Stimulated activated naive CD8-positive, alpha-beta T cell treated with anti-CD3 and anti-CD28 coated beads, Interleukin-15, amount 100 ng/mL, for 72 hours (primary cell): ENCODE measurements around the gene HIPK2.

Source experiments
- ATAC-seq: fragments of 150-1000 bp; cut with Tn5 transposase; 2 replicates; pipeline ENCODE4 v1.10.0; 2021; ENCODE audit warnings: mild to moderate bottlenecking, moderate library complexity
- DNase-seq, 2 donors: peaks; one replicate each; pipeline ENCODE4 v3.0.0; 2021 to 2022
- H3K27ac Mint-ChIP-seq, 2 donors: one replicate each; pipeline ENCODE4 v1.8.0; 2022; ENCODE audit warnings: mild to moderate bottlenecking in 2 of 2, mixed read lengths in 2 of 2, moderate library complexity in 2 of 2
- H3K27me3 Mint-ChIP-seq: one replicate; pipeline ENCODE4 v1.8.0; 2022; ENCODE audit warnings: mixed read lengths
- H3K4me1 Mint-ChIP-seq: one replicate; pipeline ENCODE4 v1.8.0; 2022; ENCODE audit warnings: mild to moderate bottlenecking, mixed read lengths
- H3K4me3 Mint-ChIP-seq, 2 donors: one replicate each; pipeline ENCODE4 v1.8.0; 2022; ENCODE audit warnings: mild to moderate bottlenecking in 2 of 2, mixed read lengths in 2 of 2, moderate library complexity in 1 of 2
- H3K9me3 Mint-ChIP-seq, 2 donors: one replicate each; pipeline ENCODE4 v1.8.0; 2022; ENCODE audit warnings: mixed read lengths in 2 of 2

Gene HIPK2

DNA sequence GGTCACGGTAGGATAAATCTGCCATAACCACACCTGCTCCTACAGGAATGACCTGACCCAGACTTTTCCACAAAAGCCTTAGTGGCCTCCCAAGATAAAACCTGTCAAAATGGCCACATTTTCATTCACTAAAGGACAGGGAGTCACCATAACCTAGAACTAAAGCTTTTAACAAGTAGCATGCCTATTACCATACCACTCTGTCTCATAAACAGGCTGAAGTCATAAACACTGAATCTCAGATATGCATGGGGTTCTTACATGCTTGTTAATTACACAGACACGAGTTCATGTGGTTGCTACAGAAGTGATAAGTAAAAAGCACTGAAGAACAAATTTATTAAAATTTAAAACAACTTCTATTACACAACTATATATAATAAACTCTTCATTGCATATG, 56.0 kb downstream of the HIPK2 start:
- ATAC-seq, result no peak
- Mint-ChIP-seq H3K4me3 (no peak overlapping the region), H3K27ac (no peak overlapping the region), H3K27me3 (no peaks in the 10 kb centered on the region), H3K9me3 (no peaks in the 10 kb centered on the region), H3K4me1 (peaks cover 22% of the 10 kb centered on the region)
- DNase-seq, result no peak

DNA sequence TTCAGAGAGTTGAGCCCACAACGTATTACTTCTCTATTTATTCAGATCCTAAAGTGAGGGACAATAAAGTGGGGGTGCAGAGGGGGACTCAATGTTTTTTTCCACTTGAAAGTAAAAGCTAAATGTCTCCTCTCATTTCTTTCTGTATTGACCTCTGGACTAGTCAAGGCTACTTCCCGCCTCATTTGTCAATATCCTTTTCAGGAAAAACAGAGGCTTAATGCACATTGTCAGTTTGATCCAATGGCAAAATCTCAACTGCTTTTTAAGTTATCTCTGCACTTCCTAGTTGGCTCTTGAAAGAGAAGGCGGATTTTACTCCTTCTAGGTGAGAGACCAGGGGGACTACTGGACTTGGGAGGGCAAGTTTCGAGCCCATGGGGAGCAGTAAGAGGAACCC, 56.4 kb downstream of the HIPK2 start:
- H3K4me1 Mint-ChIP-seq, result peaks cover 18% of the 10 kb centered on the region
- DNase-seq (no peak), ATAC-seq (no peak)
- no peaks in the 10 kb centered on the region for H3K9me3 Mint-ChIP-seq
- H3K27ac Mint-ChIP-seq, result no peak overlapping the region
- H3K4me3 Mint-ChIP-seq, result no peak overlapping the region
- no peaks in the 10 kb centered on the region for H3K27me3 Mint-ChIP-seq

DNA sequence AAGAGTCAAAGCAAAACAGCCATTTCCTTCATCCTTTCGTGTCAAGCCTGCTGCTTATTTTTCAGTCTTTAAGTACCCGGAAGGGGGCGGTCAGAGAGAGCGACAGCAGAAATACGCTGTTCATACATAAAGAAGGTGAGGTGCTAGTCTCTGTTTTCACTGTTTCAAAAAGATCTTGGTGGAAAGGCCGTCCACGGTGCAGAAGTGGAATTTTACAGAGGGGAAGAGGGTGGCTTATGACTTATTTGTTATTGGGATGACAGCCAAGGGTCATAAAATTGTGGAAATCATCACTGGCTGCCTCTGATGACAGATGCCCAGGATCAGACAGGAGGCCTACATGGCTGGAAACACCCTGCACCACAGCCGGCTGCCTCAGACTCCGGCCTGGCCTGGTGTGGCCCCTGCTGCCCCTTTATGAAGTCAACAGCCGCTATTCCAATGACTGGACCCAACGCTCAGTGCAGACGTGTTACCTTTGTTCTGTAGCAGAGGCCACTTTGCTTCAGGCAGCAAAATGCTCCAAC, 57.0 kb downstream of the HIPK2 start:
- peak; percentile 74 for ATAC-seq
- Mint-ChIP-seq H3K27me3 (no peaks in the 10 kb centered on the region), H3K27ac (no peak overlapping the region), H3K9me3 (no peaks in the 10 kb centered on the region), H3K4me1 (peaks cover 12% of the 10 kb centered on the region), H3K4me3 (no peak overlapping the region)
- DNase-seq, result peak in 1 of 2 donors; percentile 26

DNA sequence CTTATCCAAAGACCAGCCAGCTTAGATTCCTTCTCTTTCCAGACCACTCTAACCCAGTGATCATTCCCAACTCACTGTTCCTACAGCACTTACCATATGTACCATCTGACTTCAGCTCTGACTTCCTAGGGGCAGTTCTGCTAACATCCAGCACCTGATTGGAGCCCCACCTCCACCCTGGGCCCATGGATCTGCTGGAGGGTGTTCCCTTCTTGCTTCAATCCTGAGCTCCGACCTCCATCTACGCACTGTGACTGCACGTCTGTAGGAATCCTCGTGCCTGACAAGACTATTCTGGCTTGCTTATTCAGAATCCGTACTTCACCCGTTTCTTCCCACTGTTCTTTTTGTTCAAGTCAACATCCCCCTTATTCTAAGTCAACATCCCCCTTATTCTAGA, 57.6 kb downstream of the HIPK2 start:
- Mint-ChIP-seq H3K4me3 (no peak overlapping the region), H3K4me1 (peaks cover 6% of the 10 kb centered on the region), H3K9me3 (no peaks in the 10 kb centered on the region), H3K27ac (no peak overlapping the region), H3K27me3 (no peaks in the 10 kb centered on the region)
- DNase-seq, result no peak
- no peak for ATAC-seq

DNA sequence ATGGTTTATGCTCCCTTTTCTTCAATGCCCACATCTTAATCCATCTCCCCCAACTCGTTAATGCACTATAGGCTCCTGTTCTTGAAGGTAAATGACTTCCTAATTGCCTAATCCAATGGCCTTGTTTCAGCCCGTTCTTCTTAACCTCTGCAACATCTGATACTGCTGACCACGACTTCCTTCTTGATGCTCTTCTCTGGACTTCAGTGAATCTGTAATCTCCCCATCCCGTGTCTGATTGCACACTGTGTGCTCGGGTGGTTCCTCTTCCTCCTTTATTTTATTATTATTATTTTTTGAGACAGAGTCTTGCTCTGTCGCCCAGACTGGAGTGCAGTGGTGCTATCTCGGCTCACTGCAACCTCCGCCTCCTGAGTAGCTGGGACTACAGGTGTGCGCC, 58.9 kb downstream of the HIPK2 start:
- DNase-seq (no peak), ATAC-seq (no peak)
- H3K4me3 Mint-ChIP-seq, result no peak overlapping the region
- peaks cover 3% of the 10 kb centered on the region for H3K4me1 Mint-ChIP-seq
- H3K27ac Mint-ChIP-seq, result no peak overlapping the region
- no peaks in the 10 kb centered on the region for H3K9me3 Mint-ChIP-seq
- H3K27me3 Mint-ChIP-seq, result no peaks in the 10 kb centered on the region

DNA sequence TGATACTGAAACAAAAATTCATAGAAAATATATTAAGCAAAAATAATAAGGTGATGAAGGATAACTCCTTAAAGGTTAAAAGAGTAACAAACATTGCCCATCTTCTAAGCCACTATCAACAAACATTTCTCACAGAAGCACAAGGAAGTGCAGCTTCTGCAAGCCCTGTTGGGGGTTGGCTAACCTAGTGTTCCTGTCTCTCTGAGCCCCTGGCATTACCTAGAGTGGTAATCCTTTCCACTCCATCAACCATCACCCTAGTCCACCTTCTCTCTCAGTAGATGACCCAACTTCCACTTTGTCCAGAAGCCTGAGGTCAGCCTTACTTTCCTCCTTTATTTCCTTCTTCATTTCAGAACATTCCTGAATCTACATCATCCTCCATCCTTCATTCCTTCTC, 59.7 kb downstream of the HIPK2 start:
- ATAC-seq (no peak), DNase-seq (no peak)
- H3K27ac Mint-ChIP-seq, result no peak overlapping the region
- H3K27me3 Mint-ChIP-seq, result no peaks in the 10 kb centered on the region
- no peaks in the 10 kb centered on the region for H3K9me3 Mint-ChIP-seq
- H3K4me1 Mint-ChIP-seq, result peaks cover 5% of the 10 kb centered on the region
- no peak overlapping the region for H3K4me3 Mint-ChIP-seq

DNA sequence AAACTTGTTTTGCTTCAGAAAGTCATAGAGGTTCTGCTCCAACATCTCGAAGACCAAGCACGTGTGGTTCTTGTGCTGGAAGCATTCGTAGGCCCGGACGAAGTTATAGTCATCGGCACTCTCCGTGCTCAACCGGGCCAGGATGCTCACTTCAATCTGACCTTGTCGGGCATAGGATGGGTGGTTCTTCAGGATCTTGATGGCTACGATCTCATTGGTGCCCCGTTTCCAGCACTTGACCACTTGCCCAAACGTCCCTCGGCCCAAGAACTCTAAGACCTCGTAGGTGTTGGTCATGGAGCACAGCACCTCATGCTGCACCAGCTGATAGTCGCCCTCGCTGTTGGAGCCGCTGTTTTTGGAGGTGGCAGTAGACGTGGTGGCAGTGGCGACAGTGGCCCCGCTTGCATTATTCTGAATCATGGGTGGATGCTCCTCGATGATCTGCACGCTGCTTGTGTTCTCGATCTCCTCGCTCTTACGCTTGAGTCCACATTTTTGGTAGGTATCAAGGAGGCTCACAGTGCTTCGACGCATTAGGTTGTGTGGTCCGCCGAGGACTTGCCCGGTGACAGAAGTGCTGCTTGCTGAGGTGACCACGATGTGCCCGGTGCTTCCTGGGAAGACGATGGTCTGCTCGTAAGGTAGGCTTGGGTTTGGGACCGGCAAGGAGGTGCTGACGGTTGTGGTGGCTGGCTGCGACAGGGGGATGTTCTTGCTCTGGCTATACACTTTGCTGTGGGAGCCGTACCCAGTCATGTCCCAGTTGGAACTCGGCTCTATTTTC, 61.4 kb downstream of the HIPK2 start:
- Mint-ChIP-seq H3K27ac (no peak overlapping the region), H3K4me3 (no peak overlapping the region), H3K27me3 (no peaks in the 10 kb centered on the region), H3K9me3 (no peaks in the 10 kb centered on the region), H3K4me1 (peaks cover 13% of the 10 kb centered on the region)
- no peak for DNase-seq
- ATAC-seq, result no peak

DNA sequence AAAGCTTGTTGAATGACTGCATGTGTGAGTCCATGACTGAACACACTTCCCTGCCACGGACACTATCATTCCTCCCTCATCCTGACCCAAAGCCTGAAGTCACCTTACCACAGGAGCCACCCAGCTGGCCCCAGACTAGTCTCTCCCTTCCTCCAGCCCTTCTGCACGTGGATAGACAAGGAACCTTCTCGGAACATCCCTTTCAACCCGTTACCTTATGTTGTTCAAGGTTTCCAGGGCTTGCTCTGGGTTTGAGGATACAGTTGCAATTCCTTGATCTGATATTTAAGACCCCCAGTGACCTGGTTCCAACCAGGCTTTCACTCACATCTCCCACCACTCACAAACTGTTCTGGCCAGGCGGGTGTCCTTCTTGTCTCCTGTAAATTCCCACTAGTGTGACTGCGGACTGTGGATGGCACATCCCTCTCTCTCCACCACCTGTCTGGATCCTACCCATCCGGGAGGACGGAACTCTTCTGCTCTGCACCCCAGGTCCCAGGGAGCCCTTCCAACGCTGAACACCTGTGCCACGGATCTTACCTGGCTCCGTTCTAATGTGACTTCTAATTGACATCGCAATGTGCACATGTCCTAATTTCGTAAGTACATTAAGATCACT, 62.5 kb downstream of the HIPK2 start:
- Mint-ChIP-seq H3K4me3 (no peak overlapping the region), H3K27ac (peak overlapping the region in 1 of 2 donors; percentile 2), H3K9me3 (no peaks in the 10 kb centered on the region)

DNA sequence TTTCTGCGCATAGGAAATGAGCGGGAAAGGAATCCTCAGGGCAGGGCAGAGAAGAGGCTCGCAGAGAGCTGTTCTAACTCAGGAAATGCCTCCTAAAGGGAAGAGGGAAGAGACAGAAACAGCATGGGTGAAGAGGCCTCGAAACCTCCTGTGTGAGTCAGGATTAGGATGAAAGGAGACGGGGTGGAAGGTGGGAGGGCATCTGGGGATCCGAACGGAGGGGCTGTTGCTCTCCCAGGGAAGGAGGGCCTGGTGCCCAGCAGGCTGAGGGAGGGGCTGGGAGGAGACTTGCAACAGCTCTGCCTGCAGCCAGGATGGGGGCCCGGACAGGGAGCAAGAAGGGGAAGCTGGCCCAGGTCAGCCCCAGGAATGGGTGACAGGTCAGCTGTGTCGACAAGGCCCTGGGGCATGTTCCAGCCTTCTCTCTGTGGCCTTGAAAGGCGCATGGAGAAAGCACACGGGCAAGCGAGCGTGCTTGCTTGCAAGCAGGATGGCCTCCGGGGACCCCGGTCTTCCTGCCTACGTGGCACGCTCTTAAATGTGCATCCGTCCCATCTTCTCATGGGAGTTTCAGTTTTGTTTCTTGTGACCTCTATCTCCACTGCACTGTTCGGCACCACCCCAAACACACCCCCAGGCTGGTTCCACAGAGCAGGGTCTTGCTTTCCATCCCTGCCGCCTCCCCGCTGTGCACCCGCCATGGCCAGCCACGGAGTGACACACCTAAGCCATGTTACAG, 63.5 kb downstream of the HIPK2 start:
- no peak overlapping the region for H3K27ac Mint-ChIP-seq
- ATAC-seq (no peak), DNase-seq (no peak)
- H3K27me3 Mint-ChIP-seq, result no peaks in the 10 kb centered on the region
- H3K9me3 Mint-ChIP-seq, result no peaks in the 10 kb centered on the region
- H3K4me1 Mint-ChIP-seq, result peaks cover 17% of the 10 kb centered on the region
- no peak overlapping the region for H3K4me3 Mint-ChIP-seq

More for the DNA sequence above, 62.5 kb downstream of the HIPK2 start:
- DNase-seq (no peak), ATAC-seq (no peak)
- Mint-ChIP-seq H3K27me3 (no peaks in the 10 kb centered on the region), H3K4me1 (peaks cover 17% of the 10 kb centered on the region)

DNA sequence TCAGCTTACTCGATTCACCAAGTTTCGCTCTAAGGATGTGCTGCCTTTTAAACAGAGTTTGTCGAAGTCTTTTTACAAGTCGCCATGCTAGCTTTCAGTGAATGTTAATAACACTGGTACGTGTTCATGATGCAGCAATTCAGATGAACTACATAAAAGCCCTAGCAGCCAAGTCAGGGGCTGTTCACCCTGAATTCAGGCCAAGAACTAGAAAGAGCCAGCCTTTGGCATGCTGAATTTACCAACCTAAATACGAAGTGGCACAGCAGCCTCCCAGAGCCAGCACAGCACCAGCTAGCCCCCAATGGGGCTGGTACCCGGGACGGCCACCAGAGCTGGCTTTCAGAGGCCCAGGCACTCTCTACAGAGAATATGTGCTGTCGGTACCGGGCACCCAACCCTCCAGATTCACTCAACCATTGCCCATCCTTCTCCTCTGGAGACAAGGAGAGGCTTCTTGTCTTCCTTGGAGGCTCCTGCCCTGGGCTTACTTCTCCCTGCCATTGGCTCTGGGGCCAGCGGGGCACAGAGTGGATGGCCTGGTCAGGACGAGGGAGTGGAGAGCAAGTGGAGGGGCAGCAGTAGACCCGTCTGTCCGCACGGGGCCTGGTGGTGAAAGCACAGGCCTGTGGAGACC, 64.2 kb downstream of the HIPK2 start:
- H3K9me3 Mint-ChIP-seq, result no peaks in the 10 kb centered on the region
- H3K27ac Mint-ChIP-seq, result no peak overlapping the region
- ATAC-seq (no peak), DNase-seq (no peak)
- H3K27me3 Mint-ChIP-seq, result no peaks in the 10 kb centered on the region
- peaks cover 17% of the 10 kb centered on the region for H3K4me1 Mint-ChIP-seq
- H3K4me3 Mint-ChIP-seq, result no peak overlapping the region

DNA sequence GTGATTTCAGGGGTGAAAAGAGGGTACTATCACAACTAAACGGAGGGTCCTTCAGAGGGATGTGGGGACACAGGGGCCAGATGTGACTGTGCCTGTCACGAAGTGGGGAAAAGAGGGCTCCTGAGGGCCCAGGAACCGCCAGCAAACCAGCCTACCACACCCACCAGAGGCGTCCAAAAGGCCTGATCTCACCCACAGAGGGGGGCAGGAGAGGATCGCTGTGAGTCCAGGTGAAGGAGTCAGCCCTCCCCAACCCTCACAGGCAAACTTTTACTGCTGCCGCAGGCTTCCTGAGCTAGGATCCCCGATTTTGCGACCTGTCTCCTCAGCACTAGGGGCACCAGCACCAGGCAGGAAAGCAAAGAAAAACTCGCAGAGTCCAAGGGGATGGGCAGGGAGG, 64.7 kb downstream of the HIPK2 start:
- no peaks in the 10 kb centered on the region for H3K27me3 Mint-ChIP-seq
- H3K27ac Mint-ChIP-seq, result peak overlapping the region in 1 of 2 donors; percentile 85
- DNase-seq, result no peak

DNA sequence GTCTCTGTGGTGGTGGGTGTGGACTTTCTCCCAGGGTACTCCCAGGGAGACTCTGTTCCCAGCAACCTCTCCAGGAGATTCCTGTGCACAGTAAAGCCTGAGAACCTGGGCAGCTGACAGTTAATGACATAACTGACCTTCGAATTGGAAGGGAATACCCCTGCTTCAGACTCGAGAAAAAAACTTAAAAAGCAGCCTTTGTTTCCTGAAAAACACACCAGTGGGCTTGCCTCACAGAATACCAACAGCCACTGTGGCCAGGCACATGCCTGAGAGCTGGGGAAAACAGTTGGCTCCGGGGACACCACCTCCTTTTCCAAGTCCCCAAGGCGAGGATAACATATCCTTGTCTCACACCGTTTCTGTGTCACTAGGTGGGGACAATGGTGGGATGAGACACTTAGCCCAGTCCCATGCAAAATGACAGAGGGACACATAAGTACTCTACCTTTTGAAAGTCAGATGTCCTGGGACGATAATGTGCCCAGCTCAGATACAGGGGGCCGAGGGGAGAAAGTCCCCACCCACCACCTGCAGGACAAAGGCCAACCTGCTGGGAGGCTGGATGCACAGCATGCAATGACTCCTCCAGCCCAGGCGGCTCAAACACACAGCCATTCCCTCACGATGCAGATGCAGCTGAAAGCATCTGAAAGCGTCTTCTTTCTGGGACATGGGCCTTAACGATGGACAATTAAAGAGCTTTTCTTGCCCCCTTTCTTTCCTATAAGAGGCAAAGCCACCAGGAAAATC, 65.6 kb downstream of the HIPK2 start:
- DNase-seq (no peak), ATAC-seq (no peak)
- Mint-ChIP-seq H3K4me3 (no peak overlapping the region), H3K4me1 (peaks cover 17% of the 10 kb centered on the region), H3K27me3 (no peaks in the 10 kb centered on the region), H3K9me3 (no peaks in the 10 kb centered on the region), H3K27ac (no peak overlapping the region)

More for the DNA sequence above, 64.7 kb downstream of the HIPK2 start:
- Mint-ChIP-seq H3K4me1 (peaks cover 17% of the 10 kb centered on the region), H3K4me3 (no peak overlapping the region), H3K9me3 (no peaks in the 10 kb centered on the region)
- no peak for ATAC-seq

DNA sequence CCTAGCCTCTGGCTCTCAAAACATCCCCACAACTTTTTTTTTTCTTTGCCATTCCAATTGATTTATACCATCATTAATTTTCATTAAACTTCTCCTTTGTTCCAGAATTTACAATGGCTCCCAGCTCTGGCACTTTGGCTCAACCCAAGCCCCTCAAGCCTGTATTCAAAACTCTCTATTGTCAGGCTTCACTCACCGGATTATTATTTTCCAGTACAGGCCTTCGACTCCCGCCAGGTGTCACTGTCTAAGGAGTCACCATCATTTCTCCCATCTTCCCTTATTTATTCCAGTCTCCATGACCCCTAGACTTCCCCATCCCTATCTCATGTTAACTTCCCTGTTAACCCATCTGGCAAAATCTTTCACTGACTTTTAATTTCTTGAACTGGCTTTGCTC, 67.8 kb downstream of the HIPK2 start:
- H3K27ac Mint-ChIP-seq, result no peak overlapping the region
- H3K27me3 Mint-ChIP-seq, result no peaks in the 10 kb centered on the region
- H3K4me1 Mint-ChIP-seq, result peaks cover 18% of the 10 kb centered on the region
- no peak overlapping the region for H3K4me3 Mint-ChIP-seq
- DNase-seq (no peak), ATAC-seq (no peak)
- H3K9me3 Mint-ChIP-seq, result no peaks in the 10 kb centered on the region

DNA sequence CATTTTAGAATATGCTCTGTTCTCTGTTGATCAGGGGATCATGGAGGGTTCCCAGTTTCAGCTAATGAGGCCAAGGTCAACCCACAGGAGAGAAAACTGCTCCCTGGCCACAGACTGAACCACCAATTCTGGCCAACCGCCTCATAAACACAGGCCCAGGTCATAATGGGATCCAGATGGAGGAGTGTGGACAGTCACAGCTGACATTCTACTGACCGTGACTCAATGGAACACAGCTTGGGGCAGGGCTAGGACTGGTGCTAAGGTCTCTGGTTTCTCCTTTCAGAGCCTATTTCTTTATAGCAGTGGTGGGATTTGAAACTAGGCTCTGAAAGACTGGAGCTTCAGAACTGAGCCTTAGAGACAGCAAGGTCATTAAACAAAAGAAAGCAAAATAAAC, 68.3 kb downstream of the HIPK2 start:
- H3K27ac Mint-ChIP-seq, result no peak overlapping the region
- H3K27me3 Mint-ChIP-seq, result no peaks in the 10 kb centered on the region
- H3K4me1 Mint-ChIP-seq, result peaks cover 23% of the 10 kb centered on the region

DNA sequence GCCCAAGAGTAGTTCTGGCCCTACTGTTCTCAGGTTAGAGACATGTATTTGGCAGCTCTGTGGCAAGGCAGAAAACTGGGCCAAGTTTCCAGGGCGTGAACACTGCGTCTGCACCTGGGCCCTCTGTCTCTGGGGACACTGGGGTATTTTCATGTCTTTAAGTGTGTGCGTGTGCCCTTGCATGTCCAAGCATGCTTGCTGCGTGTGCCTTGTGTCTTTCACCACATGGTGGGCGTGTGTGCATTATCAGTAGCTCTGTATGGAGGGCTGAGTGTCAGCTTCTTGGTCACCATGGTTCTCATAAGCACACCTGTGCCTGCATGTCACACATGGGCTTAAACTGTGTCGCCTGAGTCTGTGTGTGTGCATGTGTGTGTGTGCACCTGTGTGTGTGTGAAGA, 69.3 kb downstream of the HIPK2 start:
- H3K4me1 Mint-ChIP-seq, result peaks cover 21% of the 10 kb centered on the region
- no peak overlapping the region for H3K27ac Mint-ChIP-seq
- DNase-seq (no peak), ATAC-seq (no peak)
- H3K9me3 Mint-ChIP-seq, result no peaks in the 10 kb centered on the region
- H3K27me3 Mint-ChIP-seq, result no peaks in the 10 kb centered on the region
- H3K4me3 Mint-ChIP-seq, result no peak overlapping the region

More for the DNA sequence above, 68.3 kb downstream of the HIPK2 start:
- Mint-ChIP-seq H3K9me3 (no peaks in the 10 kb centered on the region), H3K4me3 (no peak overlapping the region)
- no peak for DNase-seq
- ATAC-seq, result no peak
